Ishikawa (cell line): Measurements from ENCODE around the gene IL37.

Experiments used
- CEBPB ChIP-seq: IDR thresholded peaks from 2 replicates; pipeline ENCODE4 v1.6.1; 2012
- CREB1 ChIP-seq: IDR thresholded peaks from 2 replicates; pipeline ENCODE4 v1.6.1; 2012; ENCODE audit warnings: low read depth
- EGR1 ChIP-seq: IDR thresholded peaks from 2 replicates; pipeline ENCODE4 v1.6.1; 2012
- EP300 ChIP-seq: IDR thresholded peaks from 2 replicates; pipeline ENCODE4 v1.6.1; 2012; ENCODE audit warnings: borderline replicate concordance
- FOXM1 ChIP-seq: IDR thresholded peaks from 2 replicates; pipeline ENCODE4 v1.6.1; 2012; ENCODE audit warnings: low read depth, borderline replicate concordance
- MAX ChIP-seq: IDR thresholded peaks from 2 replicates; pipeline ENCODE4 v1.6.1; 2012
- NFIC ChIP-seq: IDR thresholded peaks from 2 replicates; pipeline ENCODE4 v1.6.1; 2012
- RAD21 ChIP-seq: IDR thresholded peaks from 2 replicates; pipeline ENCODE4 v1.6.1; 2012; ENCODE audit warnings: low read depth
- REST ChIP-seq: IDR thresholded peaks from 2 replicates; pipeline ENCODE4 v1.6.1; 2012; ENCODE audit warnings: low read depth, mild to moderate bottlenecking
- TAF1 ChIP-seq: IDR thresholded peaks from 2 replicates; pipeline ENCODE4 v1.6.1; 2012; ENCODE audit warnings: low read depth, mild to moderate bottlenecking
- TCF12 ChIP-seq: IDR thresholded peaks from 2 replicates; pipeline ENCODE4 v1.6.1; 2012; ENCODE audit warnings: low read depth
- TEAD4 ChIP-seq: IDR thresholded peaks from 2 replicates; pipeline ENCODE4 v1.6.1; 2012
- USF1 ChIP-seq: IDR thresholded peaks from 2 replicates; pipeline ENCODE4 v1.6.1; 2012
- YY1 ChIP-seq: IDR thresholded peaks from 2 replicates; pipeline ENCODE4 v1.6.1; 2012; ENCODE audit warnings: low read depth
- ZBTB7A ChIP-seq: IDR thresholded peaks from 2 replicates; pipeline ENCODE4 v1.6.1; 2012; ENCODE audit warnings: low read depth

The IL37 gene

GRCh38 chr2:112893752-112894151 is 17.2 kb upstream of the IL37 start:
- TF ChIP-seq RAD21 (no peak), CREB1 (no peak), TCF12 (no peak), ZBTB7A (no peak), REST (no peak), MAX (no peak), TEAD4 (no peak), EGR1 (no peak), FOXM1 (no peak), YY1 (no peak), USF1 (no peak), EP300 (no peak)

- TF ChIP-seq REST (no peak), CEBPB (no peak), EP300 (no peak), MAX (no peak), NFIC (no peak), USF1 (no peak), EGR1 (no peak), TCF12 (no peak), TAF1 (no peak), YY1 (no peak), CREB1 (no peak), ZBTB7A (no peak), RAD21 (no peak), TEAD4 (no peak), FOXM1 (no peak)
Measured at GRCh38 chr2:112896909-112897623, 13.9 kb upstream of the IL37 start.

- TF ChIP-seq EP300: no peak
- TF ChIP-seq CREB1: no peak
- no peak for TF ChIP-seq NFIC
- TF ChIP-seq EGR1: no peak
- TF ChIP-seq REST: no peak
- TF ChIP-seq RAD21: no peak
- no peak for TF ChIP-seq YY1
- TF ChIP-seq USF1: no peak
Measured at GRCh38 chr2:112897624-112897978, 13.4 kb upstream of the IL37 start.

- no peak for TF ChIP-seq EP300
- TF ChIP-seq FOXM1: no peak
- TF ChIP-seq EGR1: no peak
- TF ChIP-seq USF1: no peak
- no peak for TF ChIP-seq MAX
- TF ChIP-seq TCF12: no peak
- TF ChIP-seq ZBTB7A: no peak
Measured at GRCh38 chr2:112902816-112903215, 8.1 kb upstream of the IL37 start.
